ENCODE measurements around the gene SCNN1A. TPM values are rescaled to one million over a fixed set of nuclear protein-coding genes. Genes with fewer than 3 reads are reported as not detected.

SCNN1A gene
- total and polyA plus RNA-seq, 2 of the 13 experiments (the other 11 are each of a cell fraction or from before 2014, with no cell fraction given): 1.5 to 14.6 TPM

DNA sequence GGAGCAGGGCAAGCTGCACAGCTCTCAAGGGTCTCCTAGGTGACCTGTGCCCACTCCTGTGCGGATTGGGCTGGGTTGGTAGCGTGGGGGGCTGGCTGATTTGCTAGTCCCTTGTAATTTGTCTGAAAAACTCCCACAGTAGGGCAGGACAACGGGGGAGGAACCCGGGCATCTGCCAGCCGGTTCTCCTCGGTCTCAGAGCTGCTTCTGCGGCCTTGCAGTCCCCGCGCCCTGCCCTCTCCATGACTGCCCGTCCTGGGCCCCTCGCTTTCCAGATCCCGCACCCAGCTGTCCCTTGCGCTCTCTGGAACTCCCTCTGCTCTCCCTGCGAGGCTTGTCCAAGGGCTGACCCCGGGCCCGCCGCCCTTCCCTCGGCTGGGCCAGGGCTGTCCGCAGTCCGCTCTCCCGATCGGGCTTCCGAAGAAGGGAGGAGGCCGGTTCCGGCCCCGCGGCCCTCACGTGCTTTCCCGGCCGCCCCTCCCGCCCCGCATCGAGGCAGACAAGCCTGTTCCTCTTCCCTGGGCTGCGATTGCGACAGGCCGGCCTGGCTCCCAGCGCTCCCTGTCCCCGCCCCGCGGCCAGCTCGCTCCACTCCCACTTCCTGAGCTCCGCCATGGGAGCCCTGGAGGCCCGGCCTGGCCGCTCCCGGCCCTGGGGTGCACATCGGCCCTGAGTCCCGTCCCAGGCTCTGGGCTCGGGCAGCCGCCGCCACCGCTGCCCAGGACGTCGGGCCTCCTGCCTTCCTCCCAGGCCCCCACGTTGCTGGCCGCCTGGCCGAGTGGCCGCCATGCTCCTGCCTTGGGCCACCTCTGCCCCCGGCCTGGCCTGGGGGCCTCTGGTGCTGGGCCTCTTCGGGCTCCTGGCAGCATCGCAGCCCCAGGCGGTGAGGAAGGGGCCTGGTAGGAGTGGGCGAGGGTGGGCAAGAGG, 8.5 kb upstream of the SCNN1A start, which contains the start of gene LTBR (continued):
- TF ChIP-seq, protein P1, sequence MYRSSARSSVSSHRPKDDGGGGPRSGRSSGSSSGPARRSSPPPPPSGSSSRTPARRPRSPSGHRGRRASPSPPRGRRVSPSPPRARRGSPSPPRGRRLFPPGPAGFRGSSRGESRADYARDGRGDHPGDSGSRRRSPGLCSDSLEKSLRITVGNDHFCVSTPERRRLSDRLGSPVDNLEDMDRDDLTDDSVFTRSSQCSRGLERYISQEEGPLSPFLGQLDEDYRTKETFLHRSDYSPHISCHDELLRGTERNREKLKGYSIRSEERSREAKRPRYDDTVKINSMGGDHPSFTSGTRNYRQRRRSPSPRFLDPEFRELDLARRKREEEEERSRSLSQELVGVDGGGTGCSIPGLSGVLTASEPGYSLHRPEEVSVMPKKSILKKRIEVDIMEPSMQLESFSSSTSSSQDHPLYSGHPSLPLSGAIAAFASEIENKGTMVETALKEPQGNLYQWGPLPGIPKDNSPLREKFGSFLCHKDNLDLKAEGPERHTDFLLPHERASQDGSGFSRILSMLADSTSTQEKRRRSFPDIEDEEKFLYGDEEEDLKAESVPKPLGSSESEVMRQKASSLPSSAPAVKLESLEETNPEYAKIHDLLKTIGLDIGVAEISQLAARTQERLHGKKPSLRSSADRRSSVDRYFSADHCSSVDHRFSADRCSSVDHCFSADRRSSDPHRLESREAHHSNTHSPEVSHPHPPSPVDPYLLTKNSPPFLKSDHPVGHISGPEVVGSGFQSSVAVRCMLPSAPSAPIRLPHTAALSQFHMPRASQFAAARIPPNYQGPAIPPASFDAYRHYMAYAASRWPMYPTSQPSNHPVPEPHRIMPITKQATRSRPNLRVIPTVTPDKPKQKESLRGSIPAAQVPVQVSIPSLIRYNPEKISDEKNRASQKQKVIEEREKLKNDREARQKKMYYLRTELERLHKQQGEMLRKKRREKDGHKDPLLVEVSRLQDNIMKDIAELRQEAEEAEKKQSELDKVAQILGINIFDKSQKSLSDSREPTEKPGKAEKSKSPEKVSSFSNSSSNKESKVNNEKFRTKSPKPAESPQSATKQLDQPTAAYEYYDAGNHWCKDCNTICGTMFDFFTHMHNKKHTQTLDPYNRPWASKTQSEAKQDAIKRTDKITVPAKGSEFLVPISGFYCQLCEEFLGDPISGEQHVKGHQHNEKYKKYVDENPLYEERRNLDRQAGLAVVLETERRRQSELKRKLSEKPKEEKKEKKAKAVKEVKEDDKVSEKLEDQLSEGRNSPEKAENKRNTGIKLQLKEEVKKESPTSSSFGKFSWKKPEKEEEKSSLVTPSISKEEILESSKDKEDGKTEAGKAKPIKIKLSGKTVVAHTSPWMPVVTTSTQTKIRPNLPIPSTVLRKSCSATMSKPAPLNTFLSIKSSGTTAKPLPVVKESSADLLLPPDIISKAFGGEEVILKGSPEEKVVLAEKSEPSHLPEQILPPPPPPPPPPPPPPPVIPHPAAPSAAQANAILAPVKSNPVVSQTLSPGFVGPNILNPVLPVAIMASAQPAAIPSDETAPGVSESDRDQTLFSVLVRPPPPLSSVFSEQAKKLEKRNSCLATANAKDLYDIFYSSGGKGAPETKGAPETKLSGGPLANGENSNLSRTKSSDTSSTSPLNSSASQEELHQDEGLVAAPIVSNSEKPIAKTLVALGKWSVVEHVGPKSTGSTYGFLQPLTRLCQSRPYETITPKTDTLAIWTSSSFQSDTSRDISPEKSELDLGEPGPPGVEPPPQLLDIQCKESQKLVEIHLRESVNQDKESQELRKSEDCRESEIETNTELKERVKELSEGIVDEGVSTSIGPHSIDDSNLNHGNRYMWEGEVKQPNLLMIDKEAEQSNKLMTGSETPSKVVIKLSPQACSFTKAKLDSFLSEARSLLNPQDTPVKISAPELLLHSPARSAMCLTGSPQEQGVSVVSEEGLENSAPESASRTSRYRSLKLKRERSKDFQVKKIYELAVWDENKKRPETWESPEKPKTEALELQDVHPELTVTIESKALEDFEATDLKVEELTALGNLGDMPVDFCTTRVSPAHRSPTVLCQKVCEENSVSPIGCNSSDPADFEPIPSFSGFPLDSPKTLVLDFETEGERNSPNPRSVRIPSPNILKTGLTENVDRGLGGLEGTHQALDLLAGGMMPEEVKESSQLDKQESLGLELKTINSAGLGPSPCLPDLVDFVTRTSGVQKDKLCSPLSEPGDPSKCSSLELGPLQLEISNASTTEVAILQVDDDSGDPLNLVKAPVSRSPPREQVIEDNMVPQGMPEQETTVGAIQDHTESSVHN (CRISPR knock-in tag; IDR thresholded peaks at IDR 0.05): peak; percentile 78; the same call in 1 of the 2 replicates
- TF ChIP-seq BRD4 (CRISPR knock-in tag; IDR thresholded peaks at IDR 0.05): peak; percentile 96
- peak; percentile 91; the same call in 1 of the 2 replicates for TF ChIP-seq ZNF543 (CRISPR knock-in tag; IDR thresholded peaks at IDR 0.05)
- peak; percentile 93 for TF ChIP-seq ETV6 (CRISPR knock-in tag; conservative IDR thresholded peaks at IDR 0.05)
- TF ChIP-seq ZFY (CRISPR knock-in tag; IDR thresholded peaks at IDR 0.05): peak; percentile 95
- 0 out of 2 replicates have a peak, but pooled peaks have one; percentile 17 for TF ChIP-seq ZNF329 (CRISPR knock-in tag; IDR thresholded peaks at IDR 0.05; ENCODE audit: low read depth)
- TF ChIP-seq, protein P2, sequence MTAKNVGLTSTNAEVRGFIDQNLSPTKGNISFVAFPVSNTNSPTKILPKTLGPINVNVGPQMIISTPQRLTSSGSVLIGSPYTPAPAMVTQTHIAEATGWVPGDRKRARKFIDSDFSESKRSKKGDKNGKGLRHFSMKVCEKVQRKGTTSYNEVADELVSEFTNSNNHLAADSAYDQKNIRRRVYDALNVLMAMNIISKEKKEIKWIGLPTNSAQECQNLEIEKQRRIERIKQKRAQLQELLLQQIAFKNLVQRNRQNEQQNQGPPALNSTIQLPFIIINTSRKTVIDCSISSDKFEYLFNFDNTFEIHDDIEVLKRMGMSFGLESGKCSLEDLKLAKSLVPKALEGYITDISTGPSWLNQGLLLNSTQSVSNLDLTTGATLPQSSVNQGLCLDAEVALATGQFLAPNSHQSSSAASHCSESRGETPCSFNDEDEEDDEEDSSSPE (CRISPR knock-in tag; IDR thresholded peaks at IDR 0.05): peak; percentile 92
- TF ChIP-seq AKAP8 (CRISPR knock-in tag; IDR thresholded peaks at IDR 0.05): peak; percentile 84; the same call in 1 of the 2 replicates
- TF ChIP-seq, protein P3, sequence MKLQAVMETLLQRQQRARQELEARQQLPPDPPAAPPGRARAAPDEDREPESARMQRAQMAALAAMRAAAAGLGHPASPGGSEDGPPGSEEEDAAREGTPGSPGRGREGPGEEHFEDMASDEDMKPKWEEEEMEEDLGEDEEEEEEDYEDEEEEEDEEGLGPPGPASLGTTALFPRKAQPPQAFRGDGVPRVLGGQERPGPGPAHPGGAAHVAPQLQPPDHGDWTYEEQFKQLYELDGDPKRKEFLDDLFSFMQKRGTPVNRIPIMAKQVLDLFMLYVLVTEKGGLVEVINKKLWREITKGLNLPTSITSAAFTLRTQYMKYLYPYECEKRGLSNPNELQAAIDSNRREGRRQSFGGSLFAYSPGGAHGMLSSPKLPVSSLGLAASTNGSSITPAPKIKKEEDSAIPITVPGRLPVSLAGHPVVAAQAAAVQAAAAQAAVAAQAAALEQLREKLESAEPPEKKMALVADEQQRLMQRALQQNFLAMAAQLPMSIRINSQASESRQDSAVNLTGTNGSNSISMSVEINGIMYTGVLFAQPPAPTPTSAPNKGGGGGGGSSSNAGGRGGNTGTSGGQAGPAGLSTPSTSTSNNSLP (IDR thresholded peaks at IDR 0.05; ENCODE audit: low read depth, low read length): no peak
- TF ChIP-seq MED1 (CRISPR knock-in tag; IDR thresholded peaks at IDR 0.05): peak; percentile 90
- TF ChIP-seq MIER2 (CRISPR knock-in tag; IDR thresholded peaks at IDR 0.05): 0 out of 2 replicates have a peak, but pooled peaks have one; percentile 56
- TF ChIP-seq HMG20A (CRISPR knock-in tag; IDR thresholded peaks at IDR 0.05; ENCODE audit: borderline replicate concordance): peak; percentile 63; the same call in 1 of the 2 replicates
- peak; percentile 58; the same call in 1 of the 2 replicates for TF ChIP-seq ARHGAP35 (CRISPR knock-in tag; IDR thresholded peaks at IDR 0.05; ENCODE audit: borderline replicate concordance)

Measured in HepG2 (cell line).